ENCODE results near the gene PLD1.

Gene PLD1

GRCh38 chr3:171789759-171790505 is 20.4 kb downstream of the PLD1 start:
- H3K27me3 Mint-ChIP-seq = no peaks in the 10 kb centered on the region
- peaks cover 8% of the 10 kb centered on the region for H3K36me3 Mint-ChIP-seq (ENCODE audit: low read depth)
- no peak overlapping the region for H3K4me3 Mint-ChIP-seq
- H3K4me1 Mint-ChIP-seq (ENCODE audit: low read depth) = peaks cover 30% of the 10 kb centered on the region
- H3K9me3 Mint-ChIP-seq = no peaks in the 10 kb centered on the region
- intact Hi-C loops (cut with micrococcal nuclease) = no loop called here
- no peak overlapping the region for H3K27ac Mint-ChIP-seq

- no peaks in the 10 kb centered on the region for H3K9me3 Mint-ChIP-seq
- no peak overlapping the region for H3K4me3 Mint-ChIP-seq
- no peak overlapping the region for H3K27ac Mint-ChIP-seq
- no peaks in the 10 kb centered on the region for H3K27me3 Mint-ChIP-seq
- peaks cover 8% of the 10 kb centered on the region for H3K36me3 Mint-ChIP-seq (ENCODE audit: low read depth)
- intact Hi-C loops (cut with micrococcal nuclease) = no loop called here
- H3K4me1 Mint-ChIP-seq (ENCODE audit: low read depth) = peaks cover 30% of the 10 kb centered on the region
These were observed 21.5 kb downstream of the PLD1 start for GRCh38 chr3:171788546-171789351.

DNA sequence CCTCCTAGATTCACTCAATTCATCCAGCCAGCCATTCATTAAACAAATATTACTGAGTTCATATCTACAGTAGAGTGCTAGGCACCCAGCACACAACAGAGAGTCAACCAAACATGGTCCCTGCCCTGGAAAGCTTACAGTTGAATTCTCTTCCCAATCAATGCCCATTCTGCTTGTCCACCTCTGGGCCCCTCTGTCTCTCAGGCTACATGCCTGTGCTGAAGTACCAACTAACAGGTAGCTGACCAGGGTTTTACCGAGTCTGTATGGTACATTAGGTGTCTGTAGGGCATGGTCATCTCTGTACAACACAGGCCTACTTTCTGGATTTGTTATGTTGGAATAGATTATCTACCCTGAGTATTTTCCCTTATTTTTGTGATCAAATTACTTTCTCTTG is 23.3 kb downstream of the PLD1 start:
- intact Hi-C loops (cut with micrococcal nuclease) = no loop called here
- Mint-ChIP-seq H3K4me1 (ENCODE audit: low read depth) (peaks cover 21% of the 10 kb centered on the region), H3K4me3 (no peak overlapping the region), H3K9me3 (no peaks in the 10 kb centered on the region), H3K36me3 (ENCODE audit: low read depth) (peaks cover 8% of the 10 kb centered on the region), H3K27me3 (no peaks in the 10 kb centered on the region), H3K27ac (no peak overlapping the region)

- Mint-ChIP-seq H3K4me3 (no peak overlapping the region), H3K36me3 (ENCODE audit: low read depth) (peaks cover 8% of the 10 kb centered on the region), H3K27me3 (no peaks in the 10 kb centered on the region), H3K9me3 (no peaks in the 10 kb centered on the region), H3K4me1 (ENCODE audit: low read depth) (peaks cover 9% of the 10 kb centered on the region), H3K27ac (peak overlapping the region; percentile 5)
- intact Hi-C loops (cut with micrococcal nuclease) = loop anchor here (5.0 kb wide), 1 partner anchor 42 kb away; no protein-coding TSS in a partner anchor
These were observed 25.3 kb downstream of the PLD1 start for GRCh38 chr3:171784937-171785336.

GRCh38 chr3:171784387-171784786 is 25.9 kb downstream of the PLD1 start:
- H3K4me1 Mint-ChIP-seq (ENCODE audit: low read depth) = peaks cover 8% of the 10 kb centered on the region
- H3K27ac Mint-ChIP-seq = peak overlapping the region; percentile 5

GRCh38 chr3:171783626-171784025 is 26.7 kb downstream of the PLD1 start:
- no peak overlapping the region for H3K27ac Mint-ChIP-seq
- H3K4me1 Mint-ChIP-seq (ENCODE audit: low read depth) = peaks cover under 1% of the 10 kb centered on the region
- no peaks in the 10 kb centered on the region for H3K9me3 Mint-ChIP-seq

More at GRCh38 chr3:171784387-171784786, 25.9 kb downstream of the PLD1 start:
- Mint-ChIP-seq H3K36me3 (ENCODE audit: low read depth) (peaks cover 8% of the 10 kb centered on the region), H3K9me3 (no peaks in the 10 kb centered on the region), H3K4me3 (no peak overlapping the region), H3K27me3 (no peaks in the 10 kb centered on the region)
- intact Hi-C loops (cut with micrococcal nuclease) = loop anchor here (5.0 kb wide), 1 partner anchor 43 kb away; no protein-coding TSS in a partner anchor

GRCh38 chr3:171783086-171783485 is 27.2 kb downstream of the PLD1 start:
- Mint-ChIP-seq H3K4me1 (ENCODE audit: low read depth) (peaks cover 4% of the 10 kb centered on the region), H3K4me3 (no peak overlapping the region), H3K27me3 (no peaks in the 10 kb centered on the region), H3K27ac (no peak overlapping the region), H3K36me3 (ENCODE audit: low read depth) (no peaks in the 10 kb centered on the region), H3K9me3 (no peaks in the 10 kb centered on the region)
- intact Hi-C loops (cut with micrococcal nuclease) = loop anchor here (5.0 kb wide), 1 partner anchor 44 kb away; no protein-coding TSS in a partner anchor

More at GRCh38 chr3:171783626-171784025, 26.7 kb downstream of the PLD1 start:
- Mint-ChIP-seq H3K4me3 (no peak overlapping the region), H3K36me3 (ENCODE audit: low read depth) (peaks cover under 1% of the 10 kb centered on the region), H3K27me3 (no peaks in the 10 kb centered on the region)
- intact Hi-C loops (cut with micrococcal nuclease) = loop anchor here (5.0 kb wide), 1 partner anchor 44 kb away; no protein-coding TSS in a partner anchor

DNA sequence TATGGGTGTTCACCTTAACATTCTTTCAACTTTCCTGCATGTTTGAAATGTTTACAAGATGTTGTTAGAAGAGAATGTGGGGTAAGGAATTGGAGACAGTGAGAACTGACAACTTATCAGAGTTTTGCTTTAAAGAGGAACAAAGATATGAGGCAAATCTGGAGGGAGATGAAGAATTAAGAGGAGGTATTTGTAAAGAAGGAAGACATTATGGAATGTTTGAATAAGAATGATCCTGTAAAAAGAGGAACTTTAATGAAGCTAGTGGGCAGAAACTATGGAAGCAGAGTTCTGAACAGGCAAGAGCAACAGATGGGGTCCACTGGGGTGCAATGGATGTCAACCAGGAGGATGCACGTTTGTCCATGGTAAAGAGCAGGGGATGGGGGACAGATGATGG is 27.7 kb downstream of the PLD1 start:
- Mint-ChIP-seq H3K27ac (no peak overlapping the region), H3K36me3 (ENCODE audit: low read depth) (no peaks in the 10 kb centered on the region), H3K4me1 (ENCODE audit: low read depth) (peaks cover 6% of the 10 kb centered on the region), H3K9me3 (no peaks in the 10 kb centered on the region), H3K27me3 (no peaks in the 10 kb centered on the region), H3K4me3 (no peak overlapping the region)
- intact Hi-C loops (cut with micrococcal nuclease) = loop anchor here (5.0 kb wide), 1 partner anchor 45 kb away; no protein-coding TSS in a partner anchor

DNA sequence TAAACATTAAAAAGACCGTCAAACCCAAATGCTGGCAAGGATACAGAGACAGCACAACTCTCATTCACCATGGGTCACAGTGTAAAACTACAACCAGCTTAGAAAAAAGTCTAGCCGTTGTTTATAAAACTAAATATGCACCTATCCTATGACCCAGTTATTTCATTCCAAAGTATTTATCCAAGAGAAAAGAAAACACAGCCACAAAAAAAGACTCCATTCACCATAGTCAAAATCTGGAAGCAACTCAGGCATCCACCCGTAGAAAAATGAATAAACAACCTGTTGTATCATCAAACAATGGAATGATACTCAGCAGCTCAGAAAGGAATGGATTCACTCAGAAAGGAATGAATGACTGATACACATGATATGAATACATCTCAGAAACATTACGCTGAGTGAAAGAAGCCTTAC is 28.6 kb downstream of the PLD1 start:
- no peak overlapping the region for H3K27ac Mint-ChIP-seq
- H3K4me3 Mint-ChIP-seq = no peak overlapping the region
- no peaks in the 10 kb centered on the region for H3K9me3 Mint-ChIP-seq
- H3K4me1 Mint-ChIP-seq (ENCODE audit: low read depth) = peaks cover 15% of the 10 kb centered on the region
- H3K27me3 Mint-ChIP-seq = no peaks in the 10 kb centered on the region
- intact Hi-C loops (cut with micrococcal nuclease) = loop anchor here (5.0 kb wide), 1 partner anchor 46 kb away; no protein-coding TSS in a partner anchor
- no peaks in the 10 kb centered on the region for H3K36me3 Mint-ChIP-seq (ENCODE audit: low read depth)

GRCh38 chr3:171778493-171778892 is 31.8 kb downstream of the PLD1 start:
- H3K9me3 Mint-ChIP-seq = no peaks in the 10 kb centered on the region
- intact Hi-C loops (cut with micrococcal nuclease) = no loop called here
- H3K4me3 Mint-ChIP-seq = no peak overlapping the region
- peaks cover 20% of the 10 kb centered on the region for H3K4me1 Mint-ChIP-seq (ENCODE audit: low read depth)
- no peaks in the 10 kb centered on the region for H3K27me3 Mint-ChIP-seq
- no peaks in the 10 kb centered on the region for H3K36me3 Mint-ChIP-seq (ENCODE audit: low read depth)
- no peak overlapping the region for H3K27ac Mint-ChIP-seq

DNA sequence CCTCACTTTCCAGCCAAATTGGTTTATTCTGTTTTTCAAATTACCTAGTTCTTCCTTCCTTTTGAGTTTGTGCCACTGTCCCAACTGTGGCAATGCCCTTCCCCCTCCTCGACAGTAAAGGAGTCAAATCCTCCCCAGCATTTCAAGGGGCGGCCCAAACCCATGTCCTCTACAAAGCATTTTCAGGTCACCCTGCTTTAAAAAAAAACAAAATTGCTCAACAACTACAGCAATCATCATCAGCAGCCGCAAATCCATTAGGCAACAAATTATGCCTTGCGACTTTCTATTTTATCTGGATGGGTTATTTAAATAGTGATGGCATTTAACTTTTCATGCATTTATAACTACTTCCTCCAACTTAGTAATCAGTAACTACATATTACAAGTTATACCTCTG is 32.7 kb downstream of the PLD1 start:
- intact Hi-C loops (cut with micrococcal nuclease) = no loop called here
- H3K36me3 Mint-ChIP-seq (ENCODE audit: low read depth) = no peaks in the 10 kb centered on the region
- H3K4me3 Mint-ChIP-seq = peak overlapping the region; percentile 14
- H3K27me3 Mint-ChIP-seq = no peaks in the 10 kb centered on the region
- H3K9me3 Mint-ChIP-seq = no peaks in the 10 kb centered on the region
- H3K27ac Mint-ChIP-seq = peak overlapping the region; percentile 75
- H3K4me1 Mint-ChIP-seq (ENCODE audit: low read depth) = peaks cover 20% of the 10 kb centered on the region

GRCh38 chr3:171776839-171777583 is 33.3 kb downstream of the PLD1 start:
- intact Hi-C loops (cut with micrococcal nuclease) = no loop called here
- H3K27ac Mint-ChIP-seq = peak overlapping the region; percentile 75
- H3K4me1 Mint-ChIP-seq (ENCODE audit: low read depth) = peaks cover 20% of the 10 kb centered on the region
- H3K4me3 Mint-ChIP-seq = peak overlapping the region; percentile 14
- no peaks in the 10 kb centered on the region for H3K36me3 Mint-ChIP-seq (ENCODE audit: low read depth)
- H3K27me3 Mint-ChIP-seq = no peaks in the 10 kb centered on the region
- no peaks in the 10 kb centered on the region for H3K9me3 Mint-ChIP-seq

- Mint-ChIP-seq H3K36me3 (ENCODE audit: low read depth) (no peaks in the 10 kb centered on the region), H3K27me3 (no peaks in the 10 kb centered on the region), H3K4me1 (ENCODE audit: low read depth) (peaks cover 22% of the 10 kb centered on the region), H3K9me3 (no peaks in the 10 kb centered on the region), H3K27ac (no peak overlapping the region), H3K4me3 (no peak overlapping the region)
- intact Hi-C loops (cut with micrococcal nuclease) = no loop called here
These were observed 33.9 kb downstream of the PLD1 start for GRCh38 chr3:171776411-171776810.
